ENCODE results near the gene OR1I1. TPM values are rescaled to one million over a fixed set of nuclear protein-coding genes. Genes with fewer than 3 reads are reported as not detected.

OR1I1 gene
- total RNA-seq, 1 donor from 2014 or later: not detected

DNA sequence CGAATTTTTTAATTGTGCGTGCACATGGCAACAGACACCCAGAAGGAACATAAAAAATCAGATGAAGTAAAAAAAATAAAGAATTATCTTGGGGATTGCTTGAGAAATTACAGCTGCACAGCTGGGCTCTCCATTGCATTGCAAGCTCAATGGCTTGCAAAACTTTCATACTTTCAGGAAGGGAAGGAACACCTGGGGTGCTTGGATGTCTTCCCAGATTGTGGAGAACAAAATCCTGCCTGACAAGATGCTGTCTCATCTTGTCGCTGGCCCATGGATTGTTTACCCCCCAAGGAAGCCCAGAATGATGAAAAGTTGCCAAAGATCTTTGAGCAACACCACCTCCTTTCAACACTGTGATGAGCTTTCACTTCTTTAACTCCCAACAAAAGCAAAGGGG is 43.7 kb upstream of the OR1I1 start:
- no peaks in the 10 kb centered on the region for H3K4me1 ChIP-seq
- H3K9me3 Mint-ChIP-seq: no peaks in the 10 kb centered on the region
- H3K27me3 Mint-ChIP-seq (ENCODE audit: insufficient read depth, low read depth): peaks cover 10% of the 10 kb centered on the region
- no peak for DNase-seq (ENCODE audit: low spot score)
- H3F3A ChIP-seq (ENCODE audit: low read depth): no peaks in the 10 kb centered on the region
- no peak overlapping the region for H3K4me3 ChIP-seq
- H3K9me3 ChIP-seq (ENCODE audit: low read depth): no peaks in the 10 kb centered on the region
- no peaks in the 10 kb centered on the region for H3K79me2 ChIP-seq (ENCODE audit: low read depth)
- H3K27ac ChIP-seq: no peak overlapping the region
- no peaks in the 10 kb centered on the region for H4K20me1 ChIP-seq (ENCODE audit: low read depth)
- H3K27ac Mint-ChIP-seq: no peak overlapping the region
- no peaks in the 10 kb centered on the region for H3K36me3 Mint-ChIP-seq
- no peak overlapping the region for H3K4me2 ChIP-seq
- H3K36me3 ChIP-seq: no peaks in the 10 kb centered on the region
- H3K9ac ChIP-seq: no peak overlapping the region
- no peak overlapping the region for H3K4me3 Mint-ChIP-seq
- no peaks in the 10 kb centered on the region for H3K27me3 ChIP-seq
- peaks cover 3% of the 10 kb centered on the region for H3K4me1 Mint-ChIP-seq
- H2AFZ ChIP-seq (replicated peaks): no peak overlapping the region
- TF ChIP-seq EZH2phosphoT487 (IDR thresholded peaks at IDR 0.05) (no peak), EZH2 (IDR thresholded peaks at IDR 0.05) (no peak)
- TF ChIP-seq, protein P1, sequence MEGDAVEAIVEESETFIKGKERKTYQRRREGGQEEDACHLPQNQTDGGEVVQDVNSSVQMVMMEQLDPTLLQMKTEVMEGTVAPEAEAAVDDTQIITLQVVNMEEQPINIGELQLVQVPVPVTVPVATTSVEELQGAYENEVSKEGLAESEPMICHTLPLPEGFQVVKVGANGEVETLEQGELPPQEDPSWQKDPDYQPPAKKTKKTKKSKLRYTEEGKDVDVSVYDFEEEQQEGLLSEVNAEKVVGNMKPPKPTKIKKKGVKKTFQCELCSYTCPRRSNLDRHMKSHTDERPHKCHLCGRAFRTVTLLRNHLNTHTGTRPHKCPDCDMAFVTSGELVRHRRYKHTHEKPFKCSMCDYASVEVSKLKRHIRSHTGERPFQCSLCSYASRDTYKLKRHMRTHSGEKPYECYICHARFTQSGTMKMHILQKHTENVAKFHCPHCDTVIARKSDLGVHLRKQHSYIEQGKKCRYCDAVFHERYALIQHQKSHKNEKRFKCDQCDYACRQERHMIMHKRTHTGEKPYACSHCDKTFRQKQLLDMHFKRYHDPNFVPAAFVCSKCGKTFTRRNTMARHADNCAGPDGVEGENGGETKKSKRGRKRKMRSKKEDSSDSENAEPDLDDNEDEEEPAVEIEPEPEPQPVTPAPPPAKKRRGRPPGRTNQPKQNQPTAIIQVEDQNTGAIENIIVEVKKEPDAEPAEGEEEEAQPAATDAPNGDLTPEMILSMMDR (IDR thresholded peaks at IDR 0.05): no peak

DNA sequence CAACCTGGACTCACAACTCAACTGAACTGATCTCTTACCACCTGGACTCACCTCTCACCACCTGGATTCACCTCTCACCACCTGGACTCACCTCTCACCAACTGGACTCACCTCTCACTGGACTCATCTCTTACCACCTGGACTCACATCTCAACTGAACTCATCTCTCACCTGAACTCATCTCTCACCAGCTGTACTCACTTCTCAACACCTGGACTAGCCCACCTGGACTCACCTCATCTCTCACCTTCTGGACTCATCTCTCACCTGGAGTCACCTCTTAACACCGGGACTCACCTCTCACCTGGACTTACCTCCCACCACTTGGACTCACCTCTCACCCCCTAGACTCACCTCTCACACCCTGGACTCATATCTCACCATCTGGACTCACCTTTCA is 40.0 kb upstream of the OR1I1 start:
- no peak for DNase-seq (ENCODE audit: low spot score)
- Histone ChIP-seq H3K4me3 (no peak overlapping the region), H3K27me3 (no peaks in the 10 kb centered on the region), H3K9ac (no peak overlapping the region), H3K36me3 (no peaks in the 10 kb centered on the region), H3K4me2 (no peak overlapping the region), H2AFZ (replicated peaks) (no peak overlapping the region), H3F3A (ENCODE audit: low read depth) (no peaks in the 10 kb centered on the region), H3K79me2 (ENCODE audit: low read depth) (no peaks in the 10 kb centered on the region), H3K4me1 (no peaks in the 10 kb centered on the region), H3K9me3 (ENCODE audit: low read depth) (no peaks in the 10 kb centered on the region), H4K20me1 (ENCODE audit: low read depth) (no peaks in the 10 kb centered on the region), H3K27ac (no peak overlapping the region)
- Mint-ChIP-seq H3K27me3 (ENCODE audit: insufficient read depth, low read depth) (peaks cover 2% of the 10 kb centered on the region), H3K4me3 (no peak overlapping the region), H3K27ac (no peak overlapping the region), H3K36me3 (no peaks in the 10 kb centered on the region), H3K9me3 (no peaks in the 10 kb centered on the region), H3K4me1 (peaks cover 3% of the 10 kb centered on the region)
- TF ChIP-seq, protein P1 (IDR thresholded peaks at IDR 0.05): no peak
- TF ChIP-seq EZH2phosphoT487 (IDR thresholded peaks at IDR 0.05): no peak
- TF ChIP-seq EZH2 (IDR thresholded peaks at IDR 0.05): no peak

DNA sequence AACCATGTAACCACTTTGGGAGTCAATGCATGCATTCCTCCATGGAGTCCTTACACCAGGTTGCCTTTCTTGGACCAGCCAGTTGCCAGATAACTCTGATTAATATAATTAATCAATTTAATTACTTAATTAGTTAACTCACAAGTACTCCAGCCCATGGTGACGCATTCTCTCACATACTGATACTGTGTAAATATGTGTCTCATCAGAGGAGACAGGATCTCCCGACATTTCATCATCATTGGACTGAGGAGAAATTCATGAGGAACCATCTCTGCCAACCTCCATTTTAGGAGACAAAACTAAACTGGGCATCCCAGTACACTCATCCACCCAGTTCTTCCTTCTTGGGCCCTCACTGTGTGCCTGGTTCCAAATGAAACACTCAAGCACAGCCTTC is 39.2 kb upstream of the OR1I1 start:
- no peaks in the 10 kb centered on the region for H3K9me3 Mint-ChIP-seq
- no peaks in the 10 kb centered on the region for H3K4me1 ChIP-seq
- H3K4me2 ChIP-seq: no peak overlapping the region
- no peak for DNase-seq (ENCODE audit: low spot score)
- H3K36me3 ChIP-seq: no peaks in the 10 kb centered on the region
- H3K4me1 Mint-ChIP-seq: peaks cover 3% of the 10 kb centered on the region
- H4K20me1 ChIP-seq (ENCODE audit: low read depth): no peaks in the 10 kb centered on the region
- H3K79me2 ChIP-seq (ENCODE audit: low read depth): no peaks in the 10 kb centered on the region
- H3K36me3 Mint-ChIP-seq: no peaks in the 10 kb centered on the region
- no peak overlapping the region for H3K27ac ChIP-seq
- no peak overlapping the region for H3K9ac ChIP-seq
- no peaks in the 10 kb centered on the region for H3K9me3 ChIP-seq (ENCODE audit: low read depth)
- no peak overlapping the region for H3K4me3 Mint-ChIP-seq
- no peak overlapping the region for H3K4me3 ChIP-seq
- H3K27ac Mint-ChIP-seq: no peak overlapping the region
- no peaks in the 10 kb centered on the region for H3F3A ChIP-seq (ENCODE audit: low read depth)
- no peak overlapping the region for H2AFZ ChIP-seq (replicated peaks)
- H3K27me3 ChIP-seq: no peaks in the 10 kb centered on the region
- peaks cover 2% of the 10 kb centered on the region for H3K27me3 Mint-ChIP-seq (ENCODE audit: insufficient read depth, low read depth)
- no peak for TF ChIP-seq EZH2 (IDR thresholded peaks at IDR 0.05)
- TF ChIP-seq EZH2phosphoT487 (IDR thresholded peaks at IDR 0.05): no peak
- TF ChIP-seq, protein P1 (IDR thresholded peaks at IDR 0.05): no peak
